DND-41 (cell line): ENCODE data around the gene FAM174A.
A peak's percentile ranks its signal among the peaks of the same experiment; 100 is the strongest.

Source experiments
- ATAC-seq: fragments of 200-7000 bp; cut with Tn5 transposase; 3 replicates; pipeline ENCODE4 v1.9.1; 2021; ENCODE audit warnings: low read depth; ENCODE audit not compliant: insufficient read depth
- DNase-seq: peaks from one replicate; pipeline ENCODE4 v3.0.0-alpha.2; 2020
- H2AFZ ChIP-seq: 2 replicates; pipeline ENCODE4 v1.6.0; 2012; ENCODE audit warnings: low read depth, low read length
- H3K27ac ChIP-seq: 2 replicates; pipeline ENCODE4 v1.5.1; 2012; ENCODE audit warnings: low read length, inconsistent platforms
- H3K27me3 ChIP-seq: fragments of 200-600 bp; sonication (generic); 2 replicates; pipeline ENCODE4 v1.6.0; 2012; ENCODE audit warnings: low read length, mild to moderate bottlenecking, inconsistent platforms; ENCODE audit not compliant: insufficient read depth, poor library complexity
- H3K36me3 ChIP-seq: 2 replicates; pipeline ENCODE4 v1.5.1; 2012; ENCODE audit warnings: low read length, inconsistent platforms; ENCODE audit not compliant: insufficient read depth
- H3K4me1 ChIP-seq: 2 replicates; pipeline ENCODE4 v1.5.1; 2012; ENCODE audit warnings: mild to moderate bottlenecking, low read length; ENCODE audit not compliant: insufficient read depth
- H3K4me2 ChIP-seq: 2 replicates; pipeline ENCODE4 v1.6.0; 2012; ENCODE audit warnings: mild to moderate bottlenecking, moderate library complexity, low read length, inconsistent platforms; ENCODE audit not compliant: insufficient read depth
- H3K4me3 ChIP-seq, 2 experiments: fragments of 200-600 bp in 1 of 2; shearing (Covaris generic) in 1 of 2; 2 replicates each; pipeline ENCODE4 v1.5.1; 2012 to 2016; ENCODE audit warnings: inconsistent platforms in 2 of 2, low read length in 2 of 2, mild to moderate bottlenecking in 2 of 2, low read depth in 1 of 2, moderate library complexity in 1 of 2
- H3K79me2 ChIP-seq: 2 replicates; pipeline ENCODE4 v1.6.0; 2012; ENCODE audit warnings: low read length, inconsistent platforms; ENCODE audit not compliant: insufficient read depth
- H3K9ac ChIP-seq: 2 replicates; pipeline ENCODE4 v1.6.0; 2012; ENCODE audit warnings: low read depth, mild to moderate bottlenecking, inconsistent platforms, low read length, moderate library complexity
- H3K9me3 ChIP-seq: 2 replicates; pipeline ENCODE4 v1.5.1; 2012; ENCODE audit warnings: low read length, moderate library complexity, mild to moderate bottlenecking, inconsistent platforms; ENCODE audit not compliant: insufficient read depth, severe bottlenecking
- H4K20me1 ChIP-seq: 2 replicates; pipeline ENCODE4 v1.6.0; 2012; ENCODE audit warnings: low read length; ENCODE audit not compliant: insufficient read depth
- EZH2 ChIP-seq: IDR thresholded peaks from 3 replicates; pipeline ENCODE4 v1.6.1; 2012; ENCODE audit warnings: borderline replicate concordance, low read depth, mild to moderate bottlenecking, moderate library complexity, low read length, inconsistent platforms; ENCODE audit not compliant: severe bottlenecking
- TF ChIP-seq, protein P1 (sequence below): IDR thresholded peaks from 2 replicates; pipeline ENCODE4 v1.5.1; 2012; ENCODE audit warnings: borderline replicate concordance, low read length, moderate library complexity, mild to moderate bottlenecking; ENCODE audit not compliant: poor library complexity, severe bottlenecking; ENCODE audit errors: extremely low read depth

Gene FAM174A

DNA sequence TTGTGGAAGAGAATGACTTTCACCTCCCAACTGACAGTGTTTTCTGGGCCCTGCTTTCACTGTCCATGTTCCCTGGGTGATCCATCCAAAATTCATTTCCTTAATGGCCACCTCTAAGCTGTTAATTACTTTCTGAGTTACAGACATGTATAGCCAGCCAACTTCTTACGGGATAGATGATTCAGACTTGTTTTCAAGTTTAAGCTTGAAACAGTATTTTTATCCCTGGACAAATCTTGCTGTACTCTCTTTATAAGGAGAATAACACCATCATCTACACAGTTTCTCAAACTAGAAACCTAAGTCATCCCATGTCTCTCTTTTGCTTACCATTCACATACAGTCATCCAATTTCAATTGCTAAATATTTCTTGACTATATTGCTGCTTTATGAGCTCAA lies 6.9 kb downstream of the FAM174A start:
- DNase-seq (no peak), ATAC-seq (no peak)
- no peaks in the 10 kb centered on the region for H3K9me3 ChIP-seq

DNA sequence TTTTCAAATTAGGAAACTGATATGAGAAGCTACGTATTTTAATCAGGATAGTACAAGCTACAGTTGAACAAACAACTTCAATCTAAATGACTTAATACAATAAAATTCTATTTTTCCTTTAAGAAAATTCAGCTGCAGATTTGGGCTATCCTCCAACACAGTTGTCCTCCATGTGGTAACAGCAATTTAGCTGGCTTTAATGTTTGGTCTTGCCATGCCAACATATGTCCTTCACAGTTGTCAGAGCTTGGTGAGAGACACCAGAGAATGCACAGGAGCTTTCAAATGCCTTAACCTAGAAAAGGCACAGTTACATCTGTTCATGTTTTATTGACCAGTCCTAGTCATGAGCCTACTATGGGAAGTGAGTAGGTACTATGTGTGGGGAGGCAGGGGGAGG lies 10.8 kb downstream of the FAM174A start:
- H3K79me2 ChIP-seq = no peaks in the 10 kb centered on the region
- H3K27me3 ChIP-seq = no peaks in the 10 kb centered on the region
- TF ChIP-seq EZH2 = no peak
- TF ChIP-seq, protein P1, sequence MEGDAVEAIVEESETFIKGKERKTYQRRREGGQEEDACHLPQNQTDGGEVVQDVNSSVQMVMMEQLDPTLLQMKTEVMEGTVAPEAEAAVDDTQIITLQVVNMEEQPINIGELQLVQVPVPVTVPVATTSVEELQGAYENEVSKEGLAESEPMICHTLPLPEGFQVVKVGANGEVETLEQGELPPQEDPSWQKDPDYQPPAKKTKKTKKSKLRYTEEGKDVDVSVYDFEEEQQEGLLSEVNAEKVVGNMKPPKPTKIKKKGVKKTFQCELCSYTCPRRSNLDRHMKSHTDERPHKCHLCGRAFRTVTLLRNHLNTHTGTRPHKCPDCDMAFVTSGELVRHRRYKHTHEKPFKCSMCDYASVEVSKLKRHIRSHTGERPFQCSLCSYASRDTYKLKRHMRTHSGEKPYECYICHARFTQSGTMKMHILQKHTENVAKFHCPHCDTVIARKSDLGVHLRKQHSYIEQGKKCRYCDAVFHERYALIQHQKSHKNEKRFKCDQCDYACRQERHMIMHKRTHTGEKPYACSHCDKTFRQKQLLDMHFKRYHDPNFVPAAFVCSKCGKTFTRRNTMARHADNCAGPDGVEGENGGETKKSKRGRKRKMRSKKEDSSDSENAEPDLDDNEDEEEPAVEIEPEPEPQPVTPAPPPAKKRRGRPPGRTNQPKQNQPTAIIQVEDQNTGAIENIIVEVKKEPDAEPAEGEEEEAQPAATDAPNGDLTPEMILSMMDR = no peak
- no peak overlapping the region for H3K4me3 ChIP-seq
- H2AFZ ChIP-seq = no peak overlapping the region
- no peaks in the 10 kb centered on the region for H4K20me1 ChIP-seq
- H3K27ac ChIP-seq = no peak overlapping the region
- no peaks in the 10 kb centered on the region for H3K4me1 ChIP-seq
- H3K4me2 ChIP-seq = no peak overlapping the region
- H3K36me3 ChIP-seq = no peaks in the 10 kb centered on the region
- ATAC-seq (no peak), DNase-seq (no peak)
- no peaks in the 10 kb centered on the region for H3K9me3 ChIP-seq
- no peak overlapping the region for H3K9ac ChIP-seq

More for the DNA sequence above, 6.9 kb downstream of the FAM174A start:
- Histone ChIP-seq H3K36me3 (no peaks in the 10 kb centered on the region), H3K4me2 (no peak overlapping the region), H3K27me3 (no peaks in the 10 kb centered on the region), H4K20me1 (no peaks in the 10 kb centered on the region), H3K79me2 (no peaks in the 10 kb centered on the region), H3K4me3 (no peak overlapping the region), H3K4me1 (peaks cover 11% of the 10 kb centered on the region), H3K27ac (no peak overlapping the region), H3K9ac (no peak overlapping the region), H2AFZ (no peak overlapping the region)
- TF ChIP-seq, protein P1 = no peak
- no peak for TF ChIP-seq EZH2

DNA sequence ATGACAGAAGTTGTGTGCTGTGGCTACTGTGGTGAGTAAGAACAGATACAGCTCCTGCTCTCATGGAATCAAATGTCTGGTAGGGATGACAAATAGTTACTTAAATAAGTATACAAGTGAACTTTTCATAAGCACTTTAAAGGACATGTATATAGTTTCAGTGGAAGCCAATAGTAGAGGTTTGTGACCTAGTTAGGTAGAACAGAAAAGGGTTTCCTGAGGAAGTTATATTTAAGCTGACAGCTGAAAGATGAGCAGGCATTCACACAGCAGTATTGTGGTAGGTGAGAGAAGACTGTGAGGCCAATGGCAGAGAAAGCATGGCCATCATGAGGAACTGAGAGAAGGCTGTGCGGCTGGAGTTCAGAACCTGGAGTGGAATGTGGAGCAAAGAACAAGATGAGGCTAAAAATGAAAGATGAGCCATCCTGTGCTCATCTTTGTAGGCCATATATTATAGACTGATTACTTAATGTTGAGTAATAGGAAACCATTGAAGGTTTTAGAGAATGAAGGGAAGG lies 15.4 kb downstream of the FAM174A start:
- no peaks in the 10 kb centered on the region for H4K20me1 ChIP-seq
- ATAC-seq (peak; percentile 31; the same call in 2 of the 3 replicates), DNase-seq (no peak)
- no peak overlapping the region for H3K27ac ChIP-seq
- H3K4me2 ChIP-seq = no peak overlapping the region
- no peaks in the 10 kb centered on the region for H3K4me1 ChIP-seq
- TF ChIP-seq, protein P1 = no peak
- no peak for TF ChIP-seq EZH2
- H3K27me3 ChIP-seq = no peaks in the 10 kb centered on the region
- no peaks in the 10 kb centered on the region for H3K36me3 ChIP-seq
- H2AFZ ChIP-seq = no peak overlapping the region
- H3K9ac ChIP-seq = no peak overlapping the region
- H3K79me2 ChIP-seq = no peaks in the 10 kb centered on the region
- H3K4me3 ChIP-seq = no peak overlapping the region
- no peaks in the 10 kb centered on the region for H3K9me3 ChIP-seq

DNA sequence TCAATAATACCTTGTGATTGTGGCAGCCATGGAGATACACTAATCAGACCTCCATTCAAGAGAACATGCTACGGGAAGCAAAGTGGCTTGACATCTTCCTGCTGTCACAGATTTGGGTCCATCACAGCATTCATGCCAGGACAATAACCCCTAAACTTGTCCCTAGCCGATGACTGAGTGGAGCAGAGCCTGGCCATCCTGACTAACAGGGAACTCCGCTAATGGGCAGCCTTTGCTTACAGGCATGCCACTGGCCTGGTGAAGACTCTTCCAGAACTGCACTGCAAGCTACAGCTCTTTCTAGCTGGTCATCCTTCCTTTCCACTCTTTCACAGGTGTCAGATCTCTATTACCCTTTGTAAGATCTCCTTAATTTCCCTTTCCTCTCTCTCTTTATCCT lies 16.0 kb downstream of the FAM174A start:
- H3K9me3 ChIP-seq = no peaks in the 10 kb centered on the region
- ATAC-seq = no peak

More for the DNA sequence above, 16.0 kb downstream of the FAM174A start:
- Histone ChIP-seq H3K4me3 (no peak overlapping the region), H3K4me2 (no peak overlapping the region), H2AFZ (no peak overlapping the region), H3K9ac (no peak overlapping the region), H3K36me3 (no peaks in the 10 kb centered on the region), H3K79me2 (no peaks in the 10 kb centered on the region), H4K20me1 (no peaks in the 10 kb centered on the region), H3K4me1 (no peaks in the 10 kb centered on the region), H3K27me3 (no peaks in the 10 kb centered on the region), H3K27ac (no peak overlapping the region)
- TF ChIP-seq, protein P1 = no peak
- no peak for TF ChIP-seq EZH2
- no peak for DNase-seq
